22Rv1 (cell line): Measurements from ENCODE around the gene RAD51B.

Experiments used
- H3K27ac ChIP-seq: fragments of 450-650 bp; 2 replicates; pipeline ENCODE4 v1.5.1; 2017
- ZFX ChIP-seq: fragments of 450-650 bp; IDR thresholded peaks from 2 replicates; pipeline ENCODE4 v1.6.1; 2017; ENCODE audit warnings: antibody characterized with exemption, borderline replicate concordance
- TF ChIP-seq, protein P1 (sequence below): fragments of 450-650 bp; IDR thresholded peaks from 2 replicates; pipeline ENCODE4 v1.5.1; 2017; ENCODE audit warnings: mild to moderate bottlenecking

Gene RAD51B

GRCh38 chr14:68622856-68623255 lies 803.3 kb downstream of the RAD51B start:
- H3K27ac ChIP-seq = no peak overlapping the region
- TF ChIP-seq, protein P1, sequence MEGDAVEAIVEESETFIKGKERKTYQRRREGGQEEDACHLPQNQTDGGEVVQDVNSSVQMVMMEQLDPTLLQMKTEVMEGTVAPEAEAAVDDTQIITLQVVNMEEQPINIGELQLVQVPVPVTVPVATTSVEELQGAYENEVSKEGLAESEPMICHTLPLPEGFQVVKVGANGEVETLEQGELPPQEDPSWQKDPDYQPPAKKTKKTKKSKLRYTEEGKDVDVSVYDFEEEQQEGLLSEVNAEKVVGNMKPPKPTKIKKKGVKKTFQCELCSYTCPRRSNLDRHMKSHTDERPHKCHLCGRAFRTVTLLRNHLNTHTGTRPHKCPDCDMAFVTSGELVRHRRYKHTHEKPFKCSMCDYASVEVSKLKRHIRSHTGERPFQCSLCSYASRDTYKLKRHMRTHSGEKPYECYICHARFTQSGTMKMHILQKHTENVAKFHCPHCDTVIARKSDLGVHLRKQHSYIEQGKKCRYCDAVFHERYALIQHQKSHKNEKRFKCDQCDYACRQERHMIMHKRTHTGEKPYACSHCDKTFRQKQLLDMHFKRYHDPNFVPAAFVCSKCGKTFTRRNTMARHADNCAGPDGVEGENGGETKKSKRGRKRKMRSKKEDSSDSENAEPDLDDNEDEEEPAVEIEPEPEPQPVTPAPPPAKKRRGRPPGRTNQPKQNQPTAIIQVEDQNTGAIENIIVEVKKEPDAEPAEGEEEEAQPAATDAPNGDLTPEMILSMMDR = no peak
- TF ChIP-seq ZFX = no peak

- H3K27ac ChIP-seq = no peak overlapping the region
Measured at GRCh38 chr14:68623307-68623706, 803.7 kb downstream of the RAD51B start.

DNA sequence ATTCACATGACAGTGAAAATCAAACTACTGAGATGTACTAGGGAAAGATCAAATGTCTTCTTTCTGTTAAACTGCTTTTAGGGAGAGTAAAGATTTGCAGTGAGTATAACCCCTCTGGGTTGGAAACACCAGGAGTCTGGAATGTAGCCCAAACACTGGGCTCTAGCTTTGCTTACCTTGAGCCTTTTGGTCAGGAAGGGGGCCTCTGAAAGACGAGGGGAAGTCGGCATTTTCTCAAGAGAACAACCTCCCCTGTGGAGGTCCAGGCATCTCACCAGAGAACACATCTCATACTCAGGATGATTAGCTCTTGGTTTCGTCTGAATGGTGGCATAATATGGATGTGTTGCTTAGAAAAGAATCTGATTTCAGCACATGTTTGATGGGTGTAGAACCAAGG lies 804.2 kb downstream of the RAD51B start:
- TF ChIP-seq, protein P1 = no peak
- no peak for TF ChIP-seq ZFX
- H3K27ac ChIP-seq = no peak overlapping the region

More at GRCh38 chr14:68623307-68623706, 803.7 kb downstream of the RAD51B start:
- TF ChIP-seq, protein P1 = no peak
- no peak for TF ChIP-seq ZFX

GRCh38 chr14:68624541-68625220 lies 805.1 kb downstream of the RAD51B start:
- no peak overlapping the region for H3K27ac ChIP-seq
- TF ChIP-seq ZFX = no peak
- TF ChIP-seq, protein P1 = no peak

GRCh38 chr14:68625366-68626090 lies 805.9 kb downstream of the RAD51B start:
- no peak for TF ChIP-seq ZFX
- TF ChIP-seq, protein P1 = no peak
- H3K27ac ChIP-seq = no peak overlapping the region

DNA sequence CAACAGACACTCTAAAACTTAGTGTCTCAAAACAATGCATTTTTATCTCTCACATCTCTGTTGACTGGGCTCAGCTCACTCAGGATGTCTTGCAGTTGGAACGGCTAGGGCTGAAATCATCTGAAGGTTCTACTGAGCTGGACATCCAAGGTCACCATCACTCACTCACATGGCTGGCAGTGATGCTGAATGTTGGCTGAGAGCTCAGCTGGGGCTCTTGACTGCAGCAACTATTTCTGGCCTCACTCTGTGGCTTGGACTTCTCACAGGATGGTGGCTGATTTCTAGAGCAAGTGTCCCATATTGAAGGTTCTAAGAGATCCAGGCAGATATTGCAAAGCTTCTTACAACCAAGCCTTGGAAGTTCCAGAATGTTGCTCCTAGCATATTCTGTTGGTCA lies 806.8 kb downstream of the RAD51B start:
- no peak for TF ChIP-seq ZFX
- TF ChIP-seq, protein P1 = no peak
- no peak overlapping the region for H3K27ac ChIP-seq
